Transverse colon (tissue), 4 donors: ENCODE results near the gene EHBP1L1. TPM values are rescaled to one million over a fixed set of nuclear protein-coding genes. Genes with fewer than 3 reads are reported as not detected.

Experiments
- DNase-seq: peaks from one replicate; pipeline ENCODE4 v3.0.0-alpha.2; 2019
- H3K27ac ChIP-seq, 4 donors: fragments of 200-600 bp; sonication (generic); 2 replicates each; pipeline ENCODE4 v1.5.1; 2016 to 2018; ENCODE audit warnings: inconsistent platforms in 4 of 4
- H3K27me3 ChIP-seq: fragments of 200-600 bp; sonication (generic); 2 replicates; pipeline ENCODE4 v1.5.1; 2017; ENCODE audit warnings: inconsistent platforms
- H3K36me3 ChIP-seq, 4 donors: fragments of 200-600 bp; sonication (generic); 2 replicates each; pipeline ENCODE4 v1.5.1; 2017 to 2019; ENCODE audit warnings: inconsistent platforms in 4 of 4
- H3K4me1 ChIP-seq, 4 donors: fragments of 200-600 bp; sonication (generic); 2 replicates each; pipeline ENCODE4 v1.5.1; 2017 to 2020; ENCODE audit warnings: inconsistent platforms in 4 of 4
- H3K4me3 ChIP-seq, 4 donors: fragments of 200-600 bp; sonication (generic); 1 replicate in 1 of 4; 2 replicates in 3 of 4; pipeline versions ENCODE4 v1.5.1 to v1.6.1; 2017 to 2019; ENCODE audit warnings: inconsistent platforms in 4 of 4
- H3K9me3 ChIP-seq, 2 donors: fragments of 200-600 bp; sonication (generic); 2 replicates each; pipeline ENCODE4 v1.5.1; 2017 to 2019; ENCODE audit warnings: inconsistent platforms in 2 of 2
- EP300 ChIP-seq: sonication (generic); formaldehyde crosslinking; IDR thresholded peaks from one replicate; pipeline ENCODE4 v1.6.1; 2017; ENCODE audit warnings: antibody characterized with exemption, low read depth
- POLR2A ChIP-seq: fragments of 450-650 bp; IDR thresholded peaks from one replicate; pipeline ENCODE4 v1.6.1; 2016; ENCODE audit warnings: antibody characterized with exemption, mild to moderate bottlenecking, moderate library complexity
- POLR2AphosphoS5 ChIP-seq, 3 donors: sonication (generic); formaldehyde crosslinking; IDR thresholded peaks; one replicate each; pipeline ENCODE4 v1.6.1; 2016; ENCODE audit warnings: antibody characterized with exemption in 3 of 3
- WGBS, 2 donors: methylation state at CpG; one replicate each; pipeline ENCODE4 v1.1.5; 2018; ENCODE audit warnings: low coverage in 1 of 2; 5-methylcytosine and 5-hydroxymethylcytosine counted together
- in situ Hi-C, 4 donors: fragments of 200-750 bp; cut with MboI; loops; one replicate each; pipeline versions ENCODE4 v1.15.0 to v1.15.1; 2017; ENCODE audit warnings: low sequenced_read_pairs in 3 of 4, low pct_ligation_motif_present in 1 of 4, low pct_unique_long_range_greater_than_20kb in 1 of 4
- intact Hi-C: fragments of 100-400 bp; cut with DNase I; formaldehyde crosslinking; loops from one replicate; pipeline ENCODE4 v1.15.1; 2023; ENCODE audit warnings: low total_unique reads
- total RNA-seq, 4 donors: library from RNA; depleted of rRNA; stranded (reverse); fragments of >200 nt; gene quantifications; one replicate each; pipeline ENCODE4 v1.1.0, GENCODE V29; 2016
- TF ChIP-seq, protein P1 (sequence below), 5 experiments: fragments of 200-600 bp in 3 of 5; fragments of 450-650 bp in 2 of 5; sonication (generic) in 3 of 5; IDR thresholded peaks; 1 replicate in 2 of 5; 2 replicates in 3 of 5; pipeline ENCODE4 v1.5.1; 2016 to 2017; ENCODE audit warnings: antibody characterized with exemption in 5 of 5, inconsistent platforms in 3 of 5, mild to moderate bottlenecking in 2 of 5, moderate library complexity in 1 of 5

Gene EHBP1L1
- total RNA-seq, 4 donors from 2014 or later, result 90.2 to 215 (median 106) TPM

DNA sequence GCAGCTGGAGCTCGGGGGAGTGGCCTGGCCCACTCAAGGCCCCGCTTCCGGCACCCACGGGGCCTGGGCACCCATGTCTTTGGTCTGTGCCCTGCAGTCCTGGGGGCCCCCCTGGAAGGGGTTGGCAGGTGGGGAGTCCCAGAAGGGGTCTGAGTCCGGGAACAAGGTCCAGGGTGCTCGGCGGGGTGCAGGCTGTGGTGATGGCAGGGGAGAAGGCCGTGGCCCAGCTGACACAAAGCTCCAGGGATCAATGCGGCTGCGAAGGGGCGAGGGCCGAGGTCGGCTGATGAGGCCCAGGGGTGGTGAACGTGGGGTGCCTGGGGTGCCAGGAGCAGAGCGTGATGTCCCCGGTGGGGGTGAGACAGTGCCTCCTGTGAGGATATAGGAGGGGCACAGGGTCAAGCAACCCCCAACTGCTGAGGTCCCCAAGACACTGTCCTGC, 22.4 kb downstream of the EHBP1L1 start:
- TF ChIP-seq POLR2A, result no peak
- TF ChIP-seq, protein P1, sequence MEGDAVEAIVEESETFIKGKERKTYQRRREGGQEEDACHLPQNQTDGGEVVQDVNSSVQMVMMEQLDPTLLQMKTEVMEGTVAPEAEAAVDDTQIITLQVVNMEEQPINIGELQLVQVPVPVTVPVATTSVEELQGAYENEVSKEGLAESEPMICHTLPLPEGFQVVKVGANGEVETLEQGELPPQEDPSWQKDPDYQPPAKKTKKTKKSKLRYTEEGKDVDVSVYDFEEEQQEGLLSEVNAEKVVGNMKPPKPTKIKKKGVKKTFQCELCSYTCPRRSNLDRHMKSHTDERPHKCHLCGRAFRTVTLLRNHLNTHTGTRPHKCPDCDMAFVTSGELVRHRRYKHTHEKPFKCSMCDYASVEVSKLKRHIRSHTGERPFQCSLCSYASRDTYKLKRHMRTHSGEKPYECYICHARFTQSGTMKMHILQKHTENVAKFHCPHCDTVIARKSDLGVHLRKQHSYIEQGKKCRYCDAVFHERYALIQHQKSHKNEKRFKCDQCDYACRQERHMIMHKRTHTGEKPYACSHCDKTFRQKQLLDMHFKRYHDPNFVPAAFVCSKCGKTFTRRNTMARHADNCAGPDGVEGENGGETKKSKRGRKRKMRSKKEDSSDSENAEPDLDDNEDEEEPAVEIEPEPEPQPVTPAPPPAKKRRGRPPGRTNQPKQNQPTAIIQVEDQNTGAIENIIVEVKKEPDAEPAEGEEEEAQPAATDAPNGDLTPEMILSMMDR (IDR thresholded peaks at IDR 0.05), result no peak
- no peak for TF ChIP-seq POLR2AphosphoS5 (IDR thresholded peaks at IDR 0.05)
- no peak for TF ChIP-seq EP300
- H3K36me3 ChIP-seq, result peaks cover 0 to 15% (median 5%) of the 10 kb centered on the region in 4 donors

DNA sequence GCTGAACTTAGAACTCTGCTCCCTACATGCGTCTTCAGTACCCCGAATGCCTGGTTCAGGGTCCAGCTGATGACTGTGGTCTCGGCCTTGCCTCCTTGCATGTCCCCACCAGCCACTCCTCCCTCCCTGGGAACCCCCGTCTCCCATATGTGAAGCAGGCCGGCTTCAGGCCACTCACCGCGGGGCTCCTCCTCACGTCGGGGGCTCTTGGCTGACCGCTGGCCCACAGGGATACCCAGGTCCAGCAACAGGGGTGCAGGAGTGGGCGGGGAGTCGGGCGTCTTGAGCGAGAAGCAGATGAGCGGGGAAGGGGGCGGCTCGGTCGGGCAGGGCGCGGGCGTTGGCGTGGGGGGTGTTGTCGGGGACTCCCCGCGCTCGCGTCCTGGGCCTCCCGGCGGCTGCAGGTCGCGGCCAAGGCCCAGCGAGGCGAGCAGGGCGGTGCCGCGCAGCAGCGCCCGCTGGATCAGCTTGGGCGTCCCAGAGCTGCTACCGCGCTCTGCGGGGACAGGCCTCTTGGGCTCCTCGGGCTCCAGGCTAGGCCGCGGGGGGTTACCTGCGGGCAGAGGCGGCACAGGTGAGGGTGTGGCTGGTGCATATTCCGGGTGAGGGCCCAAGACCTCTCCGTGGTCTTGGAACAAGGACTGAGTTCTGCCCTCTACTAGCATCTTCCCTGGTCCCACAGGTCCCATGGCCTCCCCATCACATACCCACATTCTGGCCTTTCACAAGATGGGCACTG, 23.5 kb downstream of the EHBP1L1 start:
- WGBS, 2 donors, result 91 to 100% methylated on average over 2 to 49 of the region's 49 CpGs
- no peak overlapping the region for H3K4me3 ChIP-seq
- H3K36me3 ChIP-seq, result peaks cover 0 to 15% (median 5%) of the 10 kb centered on the region in 4 donors
- H3K9me3 ChIP-seq, result no peaks in the 10 kb centered on the region
- TF ChIP-seq POLR2A (no peak), POLR2AphosphoS5 (IDR thresholded peaks at IDR 0.05) (no peak), EP300 (no peak)
- TF ChIP-seq, protein P1 (IDR thresholded peaks at IDR 0.05), result no peak
- H3K27ac ChIP-seq, result no peak overlapping the region
- peaks cover 0 to 9% (median 9%) of the 10 kb centered on the region in 4 donors for H3K4me1 ChIP-seq
- in situ Hi-C loops, result no loop called here
- intact Hi-C loops, result no loop called here
- DNase-seq, result no peak
- H3K27me3 ChIP-seq, result no peaks in the 10 kb centered on the region

More for the DNA sequence above, 22.4 kb downstream of the EHBP1L1 start:
- 96% methylated on average over 12 of the region's 16 CpGs; no CpG with 5 or more reads in 1 of the 2 donors for WGBS, 2 donors
- Histone ChIP-seq H3K9me3 (no peaks in the 10 kb centered on the region), H3K27me3 (no peaks in the 10 kb centered on the region), H3K4me1 (peaks cover 0 to 16% (median 10%) of the 10 kb centered on the region in 4 donors), H3K4me3 (no peak overlapping the region), H3K27ac (no peak overlapping the region)
- intact Hi-C loops, result no loop called here
- DNase-seq, result no peak
- in situ Hi-C loops, result no loop called here

DNA sequence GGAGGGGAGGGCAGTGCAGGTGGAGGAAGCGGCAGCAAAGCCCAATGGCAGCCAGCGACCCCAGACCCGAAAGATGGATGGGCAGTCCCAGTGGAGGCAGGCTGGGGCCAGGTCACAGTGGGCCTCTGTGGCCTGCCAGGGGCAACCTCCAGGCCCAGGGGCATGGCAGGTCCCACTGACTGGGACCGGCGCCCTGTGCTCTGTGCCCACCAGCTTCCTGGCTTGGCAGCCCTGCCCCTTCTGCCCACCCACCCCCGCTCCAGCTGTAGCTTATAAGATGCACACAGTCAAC, 24.0 kb downstream of the EHBP1L1 start:
- Histone ChIP-seq H3K27ac (no peak overlapping the region), H3K36me3 (peaks cover 0 to 18% (median 7%) of the 10 kb centered on the region in 4 donors), H3K9me3 (no peaks in the 10 kb centered on the region), H3K27me3 (no peaks in the 10 kb centered on the region), H3K4me1 (peaks cover 0 to 9% (median 9%) of the 10 kb centered on the region in 4 donors), H3K4me3 (no peak overlapping the region)
- intact Hi-C loops, result no loop called here
- DNase-seq, result no peak
- WGBS, 2 donors, result 100% methylated on average over 6 of the region's 6 CpGs; no CpG with 5 or more reads in 1 of the 2 donors
- TF ChIP-seq POLR2A (no peak), EP300 (no peak), POLR2AphosphoS5 (IDR thresholded peaks at IDR 0.05) (no peak)
- in situ Hi-C loops, result loop anchor here in 1 of 4 donors (5.0 kb wide), 1 partner anchor 58 kb away; no protein-coding TSS in a partner anchor

DNA sequence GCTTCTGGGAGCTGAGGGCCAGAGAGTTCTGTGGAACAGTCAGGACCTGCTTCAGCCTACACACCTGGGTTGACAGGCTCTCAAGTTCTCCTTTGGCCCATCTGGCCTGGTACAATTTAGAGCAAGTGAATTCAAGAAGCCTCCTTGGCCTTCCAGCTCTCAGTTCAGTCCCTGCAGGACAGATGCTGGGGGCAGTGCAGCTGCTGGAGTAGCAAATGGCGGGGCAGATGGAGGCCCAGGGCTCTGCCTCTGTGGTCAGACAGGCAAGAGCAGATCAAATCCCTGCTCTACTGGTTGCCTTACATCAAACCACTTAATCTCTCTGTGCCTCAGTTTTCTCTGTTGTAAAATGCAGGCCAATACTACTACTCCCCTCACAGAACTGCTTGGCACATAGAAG, 28.4 kb downstream of the EHBP1L1 start:
- intact Hi-C loops, result no loop called here
- WGBS, 2 donors, result 92% methylated on average over 1 of the region's 1 CpG; no CpG with 5 or more reads in 1 of the 2 donors
- H3K27ac ChIP-seq, result no peak overlapping the region

More for the DNA sequence above, 28.4 kb downstream of the EHBP1L1 start:
- Histone ChIP-seq H3K27me3 (no peaks in the 10 kb centered on the region), H3K9me3 (no peaks in the 10 kb centered on the region), H3K4me1 (peaks cover 7 to 22% (median 12%) of the 10 kb centered on the region in 4 donors), H3K36me3 (peaks cover 0 to 19% (median 9%) of the 10 kb centered on the region in 4 donors), H3K4me3 (no peak overlapping the region)
- DNase-seq, result no peak
- in situ Hi-C loops, result loop anchor here in 1 of 4 donors (5.0 kb wide), 1 partner anchor 62 kb away; no protein-coding TSS in a partner anchor
- TF ChIP-seq POLR2A, result no peak
- no peak for TF ChIP-seq POLR2AphosphoS5 (IDR thresholded peaks at IDR 0.05)
- TF ChIP-seq EP300, result no peak
- TF ChIP-seq, protein P1 (IDR thresholded peaks at IDR 0.05), result no peak
